DND-41 (cell line): ENCODE data around the gene ABCG1.

ENCODE experiments used
- ATAC-seq: fragments of 200-7000 bp; cut with Tn5 transposase; 3 replicates; pipeline ENCODE4 v1.9.1; 2021; ENCODE audit warnings: low read depth; ENCODE audit not compliant: insufficient read depth
- DNase-seq: peaks from one replicate; pipeline ENCODE4 v3.0.0-alpha.2; 2020
- H2AFZ ChIP-seq: 2 replicates; pipeline ENCODE4 v1.6.0; 2012; ENCODE audit warnings: low read depth, low read length
- H3K27ac ChIP-seq: 2 replicates; pipeline ENCODE4 v1.5.1; 2012; ENCODE audit warnings: low read length, inconsistent platforms
- H3K27me3 ChIP-seq: fragments of 200-600 bp; sonication (generic); 2 replicates; pipeline ENCODE4 v1.6.0; 2012; ENCODE audit warnings: low read length, mild to moderate bottlenecking, inconsistent platforms; ENCODE audit not compliant: insufficient read depth, poor library complexity
- H3K36me3 ChIP-seq: 2 replicates; pipeline ENCODE4 v1.5.1; 2012; ENCODE audit warnings: low read length, inconsistent platforms; ENCODE audit not compliant: insufficient read depth
- H3K4me1 ChIP-seq: 2 replicates; pipeline ENCODE4 v1.5.1; 2012; ENCODE audit warnings: mild to moderate bottlenecking, low read length; ENCODE audit not compliant: insufficient read depth
- H3K4me2 ChIP-seq: 2 replicates; pipeline ENCODE4 v1.6.0; 2012; ENCODE audit warnings: mild to moderate bottlenecking, moderate library complexity, low read length, inconsistent platforms; ENCODE audit not compliant: insufficient read depth
- H3K4me3 ChIP-seq, 2 experiments: fragments of 200-600 bp in 1 of 2; shearing (Covaris generic) in 1 of 2; 2 replicates each; pipeline ENCODE4 v1.5.1; 2012 to 2016; ENCODE audit warnings: inconsistent platforms in 2 of 2, low read length in 2 of 2, mild to moderate bottlenecking in 2 of 2, low read depth in 1 of 2, moderate library complexity in 1 of 2
- H3K79me2 ChIP-seq: 2 replicates; pipeline ENCODE4 v1.6.0; 2012; ENCODE audit warnings: low read length, inconsistent platforms; ENCODE audit not compliant: insufficient read depth
- H3K9ac ChIP-seq: 2 replicates; pipeline ENCODE4 v1.6.0; 2012; ENCODE audit warnings: low read depth, mild to moderate bottlenecking, inconsistent platforms, low read length, moderate library complexity
- H3K9me3 ChIP-seq: 2 replicates; pipeline ENCODE4 v1.5.1; 2012; ENCODE audit warnings: low read length, moderate library complexity, mild to moderate bottlenecking, inconsistent platforms; ENCODE audit not compliant: insufficient read depth, severe bottlenecking
- H4K20me1 ChIP-seq: 2 replicates; pipeline ENCODE4 v1.6.0; 2012; ENCODE audit warnings: low read length; ENCODE audit not compliant: insufficient read depth
- EZH2 ChIP-seq: IDR thresholded peaks from 3 replicates; pipeline ENCODE4 v1.6.1; 2012; ENCODE audit warnings: borderline replicate concordance, low read depth, mild to moderate bottlenecking, moderate library complexity, low read length, inconsistent platforms; ENCODE audit not compliant: severe bottlenecking
- TF ChIP-seq, protein P1 (sequence below): IDR thresholded peaks from 2 replicates; pipeline ENCODE4 v1.5.1; 2012; ENCODE audit warnings: borderline replicate concordance, low read length, moderate library complexity, mild to moderate bottlenecking; ENCODE audit not compliant: poor library complexity, severe bottlenecking; ENCODE audit errors: extremely low read depth

Gene ABCG1

DNA sequence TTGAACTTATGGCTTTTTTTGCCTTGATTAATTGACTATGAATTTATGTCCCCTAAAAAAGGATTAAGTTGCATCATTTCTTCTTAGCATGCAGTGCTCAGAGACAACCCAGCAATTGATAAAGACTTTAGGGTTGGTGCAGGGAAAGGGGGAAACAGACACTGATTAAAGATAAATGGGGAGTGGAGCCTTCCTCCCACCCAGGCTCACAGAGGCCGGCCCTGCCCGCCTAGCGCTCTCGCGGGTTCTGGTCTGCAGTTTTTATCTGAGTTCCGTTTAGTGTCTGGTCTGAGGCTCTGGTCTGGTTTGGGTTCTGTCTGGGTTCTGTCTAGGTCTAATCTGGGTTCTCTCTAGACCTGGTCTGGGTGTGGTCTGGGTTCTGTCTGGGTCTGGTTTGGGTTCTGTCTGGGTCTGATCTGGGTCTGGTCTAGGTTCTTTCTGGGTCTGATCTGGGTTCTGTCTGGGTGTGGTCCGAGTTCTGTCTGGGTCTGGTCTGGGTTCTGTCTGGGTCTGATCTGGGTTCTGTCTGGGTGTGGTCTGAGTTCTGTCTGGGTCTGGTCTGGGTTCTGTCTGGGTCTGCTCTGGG lies 48.1 kb downstream of the ABCG1 start:
- DNase-seq (no peak), ATAC-seq (no peak)
- no peak overlapping the region for H3K9ac ChIP-seq
- H3K9me3 ChIP-seq, result no peaks in the 10 kb centered on the region
- TF ChIP-seq, protein P1, sequence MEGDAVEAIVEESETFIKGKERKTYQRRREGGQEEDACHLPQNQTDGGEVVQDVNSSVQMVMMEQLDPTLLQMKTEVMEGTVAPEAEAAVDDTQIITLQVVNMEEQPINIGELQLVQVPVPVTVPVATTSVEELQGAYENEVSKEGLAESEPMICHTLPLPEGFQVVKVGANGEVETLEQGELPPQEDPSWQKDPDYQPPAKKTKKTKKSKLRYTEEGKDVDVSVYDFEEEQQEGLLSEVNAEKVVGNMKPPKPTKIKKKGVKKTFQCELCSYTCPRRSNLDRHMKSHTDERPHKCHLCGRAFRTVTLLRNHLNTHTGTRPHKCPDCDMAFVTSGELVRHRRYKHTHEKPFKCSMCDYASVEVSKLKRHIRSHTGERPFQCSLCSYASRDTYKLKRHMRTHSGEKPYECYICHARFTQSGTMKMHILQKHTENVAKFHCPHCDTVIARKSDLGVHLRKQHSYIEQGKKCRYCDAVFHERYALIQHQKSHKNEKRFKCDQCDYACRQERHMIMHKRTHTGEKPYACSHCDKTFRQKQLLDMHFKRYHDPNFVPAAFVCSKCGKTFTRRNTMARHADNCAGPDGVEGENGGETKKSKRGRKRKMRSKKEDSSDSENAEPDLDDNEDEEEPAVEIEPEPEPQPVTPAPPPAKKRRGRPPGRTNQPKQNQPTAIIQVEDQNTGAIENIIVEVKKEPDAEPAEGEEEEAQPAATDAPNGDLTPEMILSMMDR, result no peak
- TF ChIP-seq EZH2, result no peak
- no peak overlapping the region for H2AFZ ChIP-seq
- H3K4me3 ChIP-seq, result no peak overlapping the region
- H3K4me1 ChIP-seq, result peaks cover 16% of the 10 kb centered on the region
- peaks cover 7% of the 10 kb centered on the region for H3K79me2 ChIP-seq
- peaks cover 14% of the 10 kb centered on the region for H3K36me3 ChIP-seq
- H4K20me1 ChIP-seq, result peaks cover 36% of the 10 kb centered on the region
- H3K27ac ChIP-seq, result peak overlapping the region; percentile 27; the same call in 1 of the 2 replicates
- H3K4me2 ChIP-seq, result no peak overlapping the region
- H3K27me3 ChIP-seq, result no peaks in the 10 kb centered on the region

DNA sequence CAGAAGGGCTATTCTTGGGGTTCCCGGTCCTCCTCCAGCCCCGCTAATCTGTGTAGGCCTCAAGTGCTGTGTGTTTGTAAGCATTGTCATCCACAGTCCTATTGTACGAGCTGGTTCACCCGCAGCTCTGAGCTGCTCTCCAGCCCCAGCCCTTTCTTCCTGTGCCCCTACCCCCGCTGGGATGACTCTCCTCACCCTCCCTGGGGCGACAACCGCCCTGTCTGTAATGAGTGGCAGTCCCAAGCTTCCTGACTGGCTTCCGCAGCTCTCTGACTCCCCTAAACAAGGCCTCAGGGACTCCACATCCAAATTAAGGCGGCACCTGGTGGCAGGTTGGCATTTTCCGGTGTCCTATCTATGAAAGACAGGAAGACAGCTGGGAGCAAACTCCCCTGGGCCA lies 50.4 kb downstream of the ABCG1 start:
- 0 out of 3 replicates have a peak, but pooled peaks have one; percentile 34 for ATAC-seq
- H3K4me2 ChIP-seq, result no peak overlapping the region
- peaks cover 35% of the 10 kb centered on the region for H4K20me1 ChIP-seq
- H3K9me3 ChIP-seq, result no peaks in the 10 kb centered on the region
- H2AFZ ChIP-seq, result no peak overlapping the region
- TF ChIP-seq EZH2, result no peak
- H3K9ac ChIP-seq, result no peak overlapping the region
- H3K36me3 ChIP-seq, result peaks cover 35% of the 10 kb centered on the region
- H3K79me2 ChIP-seq, result peaks cover 7% of the 10 kb centered on the region
- H3K27me3 ChIP-seq, result no peaks in the 10 kb centered on the region
- no peak for DNase-seq
- H3K27ac ChIP-seq, result no peak overlapping the region
- no peak overlapping the region for H3K4me3 ChIP-seq
- H3K4me1 ChIP-seq, result peaks cover 16% of the 10 kb centered on the region

GRCh38 chr21:42271065-42271464 lies 52.1 kb downstream of the ABCG1 start:
- Histone ChIP-seq H3K4me2 (no peak overlapping the region), H3K36me3 (peaks cover 48% of the 10 kb centered on the region), H3K27me3 (no peaks in the 10 kb centered on the region), H3K79me2 (peaks cover 7% of the 10 kb centered on the region), H3K27ac (no peak overlapping the region), H3K4me3 (no peak overlapping the region), H3K9ac (no peak overlapping the region), H2AFZ (no peak overlapping the region), H3K9me3 (no peaks in the 10 kb centered on the region), H4K20me1 (peaks cover 28% of the 10 kb centered on the region), H3K4me1 (peaks cover 16% of the 10 kb centered on the region)
- ATAC-seq, result no peak
- TF ChIP-seq EZH2, result no peak
- TF ChIP-seq, protein P1, result no peak
- no peak for DNase-seq

DNA sequence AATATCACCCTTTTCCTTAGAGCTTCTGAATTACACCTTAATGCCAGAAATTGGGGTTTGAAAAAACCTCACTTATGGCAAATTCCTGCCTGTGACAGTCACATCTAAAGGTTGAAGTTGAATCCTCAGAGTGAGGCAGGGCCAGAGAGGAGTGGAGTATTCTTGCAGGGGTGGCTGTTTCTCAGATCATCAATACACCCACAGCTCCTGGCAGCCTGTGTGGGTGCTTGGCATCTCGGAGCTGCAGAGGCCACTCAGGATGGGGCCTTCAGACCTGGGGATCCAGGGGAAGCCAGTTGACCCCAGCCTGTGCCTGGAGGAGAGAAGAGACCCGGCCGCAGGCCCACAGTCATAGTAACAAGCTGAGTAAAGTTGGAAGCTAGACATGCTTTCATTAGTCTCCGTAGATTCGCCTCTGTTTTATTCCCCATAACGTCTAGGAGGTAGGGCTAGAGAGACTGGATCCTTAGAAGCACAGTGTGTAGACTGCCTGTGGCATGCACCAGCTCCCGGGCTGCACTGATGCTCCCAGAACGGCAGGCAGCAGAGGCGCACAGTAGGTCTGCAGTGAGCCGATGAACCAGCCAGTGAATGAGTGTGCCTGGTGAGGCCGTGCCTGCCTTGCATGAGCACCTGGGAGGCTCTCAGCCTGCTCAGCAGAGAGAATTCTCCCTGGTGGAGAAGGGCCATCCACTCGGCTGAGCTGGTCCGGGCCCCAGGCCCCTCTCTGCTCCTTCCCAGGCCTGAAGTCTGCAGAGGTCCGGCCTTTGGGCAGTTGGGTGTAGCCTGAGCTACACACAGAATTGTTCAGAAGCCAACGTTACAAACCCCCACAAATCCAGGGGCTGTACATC lies 53.4 kb downstream of the ABCG1 start:
- ATAC-seq (no peak), DNase-seq (no peak)
- Histone ChIP-seq H3K9me3 (no peaks in the 10 kb centered on the region), H3K27ac (no peak overlapping the region), H3K4me3 (no peak overlapping the region), H4K20me1 (peaks cover 17% of the 10 kb centered on the region; the same call in 1 of the 2 replicates), H3K9ac (no peak overlapping the region), H2AFZ (no peak overlapping the region), H3K36me3 (peaks cover 59% of the 10 kb centered on the region), H3K79me2 (peaks cover 2% of the 10 kb centered on the region), H3K27me3 (no peaks in the 10 kb centered on the region), H3K4me1 (peaks cover 10% of the 10 kb centered on the region), H3K4me2 (no peak overlapping the region)
- TF ChIP-seq EZH2, result no peak
